MM.1S (cell line): ENCODE results near the gene DPPA5.

Experiments
- DNase-seq: peaks from one replicate; pipeline ENCODE4 v3.0.0-alpha.2; 2015
- H2AFZ ChIP-seq: fragments of 300-600 bp; sonication (generic); 2 replicates; pipeline ENCODE4 v1.6.0; 2016; ENCODE audit warnings: antibody characterized with exemption, low read length
- H3F3A ChIP-seq: fragments of 300-600 bp; sonication (generic); 2 replicates; pipeline ENCODE4 v1.6.1; 2016; ENCODE audit warnings: mild to moderate bottlenecking, antibody characterized with exemption, low read length, moderate library complexity, mixed read lengths; ENCODE audit not compliant: insufficient read depth
- H3K27ac ChIP-seq: fragments of 300-600 bp; sonication (generic); 2 replicates; pipeline ENCODE4 v1.5.1; 2016; ENCODE audit warnings: mild to moderate bottlenecking, low read length
- H3K27me3 ChIP-seq: fragments of 300-600 bp; sonication (generic); replicated peaks from 2 replicates; pipeline ENCODE4 v1.6.0; 2016; ENCODE audit warnings: low read length; ENCODE audit not compliant: insufficient read depth
- H3K36me3 ChIP-seq: fragments of 300-600 bp; sonication (generic); replicated peaks from 2 replicates; pipeline ENCODE4 v1.6.1; 2016; ENCODE audit warnings: mild to moderate bottlenecking, low read length, mixed read lengths; ENCODE audit not compliant: insufficient read depth
- H3K4me1 ChIP-seq: fragments of 300-600 bp; sonication (generic); 2 replicates; pipeline ENCODE4 v1.6.1; 2016; ENCODE audit warnings: low read length, mixed read lengths
- H3K4me2 ChIP-seq: fragments of 300-600 bp; sonication (generic); 2 replicates; pipeline ENCODE4 v1.6.0; 2016; ENCODE audit warnings: low read depth, low read length
- H3K4me3 ChIP-seq: fragments of 300-600 bp; sonication (generic); 2 replicates; pipeline ENCODE4 v1.5.1; 2016; ENCODE audit warnings: low read length, mixed read lengths
- H3K79me2 ChIP-seq: fragments of 300-600 bp; sonication (generic); 2 replicates; pipeline ENCODE4 v1.6.1; 2016; ENCODE audit warnings: mixed run types, low read length, mixed read lengths
- H3K9ac ChIP-seq: fragments of 300-600 bp; sonication (generic); 2 replicates; pipeline ENCODE4 v1.6.1; 2016; ENCODE audit warnings: low read length, mixed read lengths
- H3K9me2 ChIP-seq: fragments of 300-600 bp; sonication (generic); replicated peaks from 2 replicates; pipeline ENCODE4 v1.6.1; 2016; ENCODE audit warnings: mild to moderate bottlenecking, low read length, mixed read lengths; ENCODE audit not compliant: insufficient read depth
- H3K9me3 ChIP-seq: fragments of 300-600 bp; sonication (generic); replicated peaks from 2 replicates; pipeline ENCODE4 v1.6.1; 2016; ENCODE audit warnings: mild to moderate bottlenecking, low read length, mixed read lengths; ENCODE audit not compliant: insufficient read depth
- H4K20me1 ChIP-seq: fragments of 300-600 bp; sonication (generic); 2 replicates; pipeline ENCODE4 v1.6.1; 2016; ENCODE audit warnings: mild to moderate bottlenecking, low read length, moderate library complexity, mixed read lengths; ENCODE audit not compliant: insufficient read depth
- EZH2 ChIP-seq: fragments of 300-600 bp; sonication (generic); optimal IDR thresholded peaks from 2 replicates; pipeline ENCODE3; 2017; ENCODE audit warnings: low read depth, mild to moderate bottlenecking, antibody characterized with exemption, low read length, mixed read lengths
- EZH2phosphoT487 ChIP-seq: fragments of 300-600 bp; sonication (generic); IDR thresholded peaks from 2 replicates; pipeline ENCODE4 v1.6.1; 2018; ENCODE audit warnings: antibody characterized with exemption, low read length
- TF ChIP-seq, protein P1 (sequence below): fragments of 300-600 bp; sonication (generic); IDR thresholded peaks from 2 replicates; pipeline ENCODE4 v1.5.1; 2016; ENCODE audit warnings: antibody characterized with exemption, low read length, mixed read lengths

DPPA5 gene, protein sequence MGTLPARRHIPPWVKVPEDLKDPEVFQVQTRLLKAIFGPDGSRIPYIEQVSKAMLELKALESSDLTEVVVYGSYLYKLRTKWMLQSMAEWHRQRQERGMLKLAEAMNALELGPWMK

DNA sequence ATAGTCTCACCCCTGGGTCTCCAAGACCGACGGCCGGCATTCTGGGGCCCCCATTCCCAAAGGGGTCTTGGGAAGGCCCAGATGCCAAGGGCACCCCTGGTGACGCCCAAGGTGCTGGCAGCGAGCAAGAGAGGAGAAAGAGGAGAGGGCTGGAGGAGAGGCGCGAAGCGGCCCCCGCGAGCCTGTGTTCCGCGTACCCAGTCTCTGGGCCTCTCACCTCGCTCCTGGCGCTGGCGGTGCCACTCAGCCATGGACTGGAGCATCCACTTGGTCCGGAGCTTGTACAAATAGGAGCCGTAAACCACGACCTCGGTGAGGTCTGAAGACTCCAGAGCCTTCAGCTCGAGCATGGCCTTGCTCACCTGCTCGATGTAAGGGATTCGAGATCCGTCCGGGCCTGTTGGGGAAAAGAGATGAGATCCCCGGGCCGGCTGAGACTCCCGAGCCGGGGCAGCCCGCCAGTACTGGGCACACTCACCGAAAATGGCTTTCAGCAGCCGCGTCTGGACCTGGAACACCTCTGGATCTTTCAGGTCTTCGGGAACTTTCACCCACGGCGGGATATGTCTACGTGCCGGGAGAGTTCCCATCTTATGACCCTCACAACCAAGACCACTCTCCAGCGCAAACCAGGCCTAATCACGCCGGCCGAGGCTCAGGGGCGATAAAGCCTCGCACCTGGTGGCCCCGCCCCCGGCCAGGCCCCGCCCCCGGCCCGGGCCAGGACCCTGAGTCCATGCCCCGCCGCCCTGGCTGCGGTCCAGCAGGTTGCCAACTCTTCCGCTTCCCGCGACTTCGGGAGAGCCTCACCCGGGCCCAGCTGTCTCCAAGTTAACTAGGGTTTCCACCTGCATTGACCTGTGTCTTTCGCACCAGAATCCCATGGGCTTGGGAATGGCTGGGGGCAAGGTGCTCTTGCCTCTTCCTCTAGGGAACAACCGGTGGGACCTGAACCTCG is at the start of gene DPPA5:
Gene DPPA5, minus strand, starts transcription at position 641 of the 958 bp plus-strand sequence. Its CDS starts 51 bp downstream, at position 590.
- Histone ChIP-seq H2AFZ (no peak within 1 kb of the TSS), H3K27me3 (no peaks in the 10 kb centered on the region), H4K20me1 (no peaks in the 10 kb centered on the region), H3K9me2 (no peaks in the 10 kb centered on the region), H3K4me1 (no peaks in the 10 kb centered on the region), H3K27ac (no peak within 1 kb of the TSS), H3K4me2 (no peak within 1 kb of the TSS), H3K9me3 (no peaks in the 10 kb centered on the region), H3K36me3 (no peaks in the 10 kb centered on the region), H3K79me2 (no peaks in the 10 kb centered on the region), H3K4me3 (no peak within 1 kb of the TSS), H3F3A (no peaks in the 10 kb centered on the region), H3K9ac (no peak within 1 kb of the TSS)
- TF ChIP-seq, protein P1, sequence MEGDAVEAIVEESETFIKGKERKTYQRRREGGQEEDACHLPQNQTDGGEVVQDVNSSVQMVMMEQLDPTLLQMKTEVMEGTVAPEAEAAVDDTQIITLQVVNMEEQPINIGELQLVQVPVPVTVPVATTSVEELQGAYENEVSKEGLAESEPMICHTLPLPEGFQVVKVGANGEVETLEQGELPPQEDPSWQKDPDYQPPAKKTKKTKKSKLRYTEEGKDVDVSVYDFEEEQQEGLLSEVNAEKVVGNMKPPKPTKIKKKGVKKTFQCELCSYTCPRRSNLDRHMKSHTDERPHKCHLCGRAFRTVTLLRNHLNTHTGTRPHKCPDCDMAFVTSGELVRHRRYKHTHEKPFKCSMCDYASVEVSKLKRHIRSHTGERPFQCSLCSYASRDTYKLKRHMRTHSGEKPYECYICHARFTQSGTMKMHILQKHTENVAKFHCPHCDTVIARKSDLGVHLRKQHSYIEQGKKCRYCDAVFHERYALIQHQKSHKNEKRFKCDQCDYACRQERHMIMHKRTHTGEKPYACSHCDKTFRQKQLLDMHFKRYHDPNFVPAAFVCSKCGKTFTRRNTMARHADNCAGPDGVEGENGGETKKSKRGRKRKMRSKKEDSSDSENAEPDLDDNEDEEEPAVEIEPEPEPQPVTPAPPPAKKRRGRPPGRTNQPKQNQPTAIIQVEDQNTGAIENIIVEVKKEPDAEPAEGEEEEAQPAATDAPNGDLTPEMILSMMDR: no peak
- TF ChIP-seq EZH2 (no peak), EZH2phosphoT487 (no peak)
- DNase-seq: no peak

DNA sequence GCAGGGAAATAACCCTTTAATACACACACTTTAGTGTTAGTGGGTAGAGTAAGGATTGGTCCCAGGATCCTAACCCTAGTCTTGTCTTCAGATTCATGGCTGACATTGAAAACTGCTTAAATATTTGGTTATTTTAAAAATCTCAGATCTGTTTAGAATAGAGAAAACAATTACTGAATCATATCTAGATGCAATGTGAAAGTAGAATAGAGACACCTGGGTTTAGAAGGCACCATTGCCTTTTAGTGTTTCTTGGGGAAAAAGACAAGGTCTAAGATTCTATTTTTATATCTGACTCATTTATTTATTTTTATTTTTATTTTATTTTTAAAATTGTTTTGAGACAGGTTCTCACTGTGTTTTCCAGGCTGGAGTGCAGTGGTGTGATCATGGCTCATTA is 46.6 kb upstream of the DPPA5 start:
- DNase-seq: no peak
- H3K27ac ChIP-seq: no peak overlapping the region; the same call in 1 of the 2 replicates
- no peaks in the 10 kb centered on the region for H3K9me3 ChIP-seq
- H3K4me2 ChIP-seq: no peak overlapping the region; the same call in 1 of the 2 replicates
- H3K79me2 ChIP-seq: no peaks in the 10 kb centered on the region
- H3K4me1 ChIP-seq: peaks cover 11% of the 10 kb centered on the region; the same call in 1 of the 2 replicates
- H3K36me3 ChIP-seq: no peaks in the 10 kb centered on the region
- H3K9ac ChIP-seq: no peak overlapping the region
- H4K20me1 ChIP-seq: no peaks in the 10 kb centered on the region
- H3K4me3 ChIP-seq: no peak overlapping the region
- peaks cover 11% of the 10 kb centered on the region; the same call in 1 of the 2 replicates for H3F3A ChIP-seq
- H3K9me2 ChIP-seq: no peaks in the 10 kb centered on the region
- no peak overlapping the region for H2AFZ ChIP-seq
- TF ChIP-seq, protein P1: no peak
- no peaks in the 10 kb centered on the region for H3K27me3 ChIP-seq

DNA sequence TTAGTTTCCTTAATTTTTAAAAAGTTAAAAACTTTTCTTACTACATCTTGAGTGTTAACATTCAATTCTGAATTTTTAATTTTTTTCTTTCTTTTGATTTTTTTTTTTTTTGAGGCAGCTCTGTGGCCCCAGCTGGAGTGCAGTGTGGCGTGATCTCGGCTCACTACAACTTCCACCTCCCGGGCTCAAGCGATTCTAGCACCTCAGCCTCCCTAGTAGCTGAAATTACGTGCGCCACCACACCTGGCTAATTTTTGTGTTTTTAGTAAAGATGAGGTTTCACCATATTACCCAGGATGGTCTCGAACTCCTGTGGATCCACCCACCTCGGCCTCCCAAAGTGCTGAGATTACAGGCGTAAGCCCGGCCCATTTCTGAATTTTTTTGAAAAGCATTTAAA is 41.8 kb upstream of the DPPA5 start:
- Histone ChIP-seq H3K79me2 (no peaks in the 10 kb centered on the region), H4K20me1 (no peaks in the 10 kb centered on the region), H3K9me2 (no peaks in the 10 kb centered on the region), H2AFZ (no peak overlapping the region), H3K4me3 (no peak overlapping the region), H3K9me3 (no peaks in the 10 kb centered on the region), H3F3A (peaks cover 15% of the 10 kb centered on the region), H3K27ac (no peak overlapping the region), H3K9ac (no peak overlapping the region), H3K4me1 (peaks cover 19% of the 10 kb centered on the region), H3K36me3 (no peaks in the 10 kb centered on the region), H3K27me3 (no peaks in the 10 kb centered on the region), H3K4me2 (no peak overlapping the region)
- DNase-seq: no peak
- TF ChIP-seq EZH2phosphoT487 (no peak), EZH2 (no peak)
- TF ChIP-seq, protein P1: no peak
